Neuronal stem cell (in vitro differentiated cells): ENCODE results near the gene EFL1.

Experiments
- DNase-seq: peaks from one replicate; pipeline ENCODE4 v3.0.0-alpha.2; 2013; ENCODE audit warnings: low spot score
- H2AFZ ChIP-seq: one replicate; pipeline ENCODE4 v1.6.1; 2013; ENCODE audit warnings: mild to moderate bottlenecking, low read length, inconsistent platforms
- H2AK5ac ChIP-seq: 2 replicates; pipeline ENCODE4 v1.6.1; 2013; ENCODE audit warnings: low read depth, mild to moderate bottlenecking, inconsistent platforms, low read length, moderate library complexity, mixed read lengths
- H2BK120ac ChIP-seq: 2 replicates; pipeline ENCODE4 v1.6.1; 2013; ENCODE audit warnings: low read depth, mild to moderate bottlenecking, inconsistent platforms, low read length, moderate library complexity, mixed read lengths
- H2BK12ac ChIP-seq: one replicate; pipeline ENCODE4 v1.6.1; 2013; ENCODE audit warnings: low read length, inconsistent platforms
- H2BK15ac ChIP-seq: 2 replicates; pipeline ENCODE4 v1.6.1; 2013; ENCODE audit warnings: mild to moderate bottlenecking, low read length, inconsistent platforms, mixed read lengths
- H2BK5ac ChIP-seq: one replicate; pipeline ENCODE4 v1.6.1; 2013; ENCODE audit warnings: inconsistent platforms, mild to moderate bottlenecking, low read length, moderate library complexity
- H3K14ac ChIP-seq: one replicate; pipeline ENCODE4 v1.6.1; 2013; ENCODE audit warnings: low read length, inconsistent platforms
- H3K18ac ChIP-seq: 2 replicates; pipeline ENCODE4 v1.6.1; 2013; ENCODE audit warnings: low read length, inconsistent platforms
- H3K23ac ChIP-seq: 2 replicates; pipeline ENCODE4 v1.6.1; 2013; ENCODE audit warnings: low read depth, mild to moderate bottlenecking, mixed read lengths, low read length, inconsistent platforms; ENCODE audit not compliant: poor library complexity
- H3K27ac ChIP-seq: replicated peaks from 3 replicates; pipeline ENCODE4 v1.5.1; 2013; ENCODE audit warnings: low read length, inconsistent platforms
- H3K27me3 ChIP-seq, 3 experiments: 2 replicates each; pipeline ENCODE4 v1.6.1; 2013; ENCODE audit warnings: low read length in 3 of 3, mild to moderate bottlenecking in 2 of 3, inconsistent platforms in 1 of 3, low read depth in 1 of 3, mixed read lengths in 1 of 3, moderate library complexity in 1 of 3; ENCODE audit not compliant: control insufficient read depth in 3 of 3, insufficient read depth in 3 of 3
- H3K36me3 ChIP-seq, 2 donors: replicated peaks in 1 of 2; 2 replicates each; pipeline ENCODE4 v1.6.1; 2013; ENCODE audit warnings: low read length in 2 of 2; ENCODE audit not compliant: control insufficient read depth in 2 of 2, insufficient read depth in 2 of 2
- H3K4ac ChIP-seq: 2 replicates; pipeline ENCODE4 v1.6.1; 2013; ENCODE audit warnings: inconsistent platforms, mild to moderate bottlenecking, low read length, moderate library complexity
- H3K4me1 ChIP-seq, 2 donors: 1 replicate in 1 of 2; 2 replicates in 1 of 2; pipeline ENCODE4 v1.6.1; 2013; ENCODE audit warnings: low read length in 2 of 2, low read depth in 1 of 2; ENCODE audit not compliant: control insufficient read depth in 2 of 2, insufficient read depth in 1 of 2
- H3K4me2 ChIP-seq: one replicate; pipeline ENCODE4 v1.6.1; 2013; ENCODE audit warnings: mild to moderate bottlenecking, low read length, inconsistent platforms; ENCODE audit not compliant: insufficient read depth, poor library complexity, severe bottlenecking
- H3K4me3 ChIP-seq, 2 donors: 2 replicates each; pipeline ENCODE4 v1.5.1; 2013; ENCODE audit warnings: low read length in 2 of 2, mild to moderate bottlenecking in 2 of 2, inconsistent platforms in 1 of 2, moderate library complexity in 1 of 2
- H3K79me1 ChIP-seq: one replicate; pipeline ENCODE4 v1.6.1; 2013; ENCODE audit warnings: low read depth, mild to moderate bottlenecking, inconsistent platforms, low read length, moderate library complexity
- H3K9ac ChIP-seq: one replicate; pipeline ENCODE4 v1.6.1; 2013; ENCODE audit warnings: mild to moderate bottlenecking, low read depth, low read length, inconsistent platforms; ENCODE audit not compliant: poor library complexity
- H3K9me3 ChIP-seq, 2 donors: replicated peaks in 1 of 2; 2 replicates each; pipeline versions ENCODE3 to v1.6.1; 2013; ENCODE audit warnings: low read length in 2 of 2, mild to moderate bottlenecking in 2 of 2, inconsistent platforms in 1 of 2, low read depth in 1 of 2, mixed read lengths in 1 of 2, moderate library complexity in 1 of 2; ENCODE audit not compliant: control insufficient read depth in 2 of 2, insufficient read depth in 1 of 2
- H4K8ac ChIP-seq: one replicate; pipeline ENCODE4 v1.6.1; 2013; ENCODE audit warnings: low read depth, mild to moderate bottlenecking, inconsistent platforms, low read length, moderate library complexity
- H4K91ac ChIP-seq: one replicate; pipeline ENCODE4 v1.6.1; 2013; ENCODE audit warnings: low read length, low read depth, mild to moderate bottlenecking, inconsistent platforms; ENCODE audit not compliant: poor library complexity
- WGBS, 2 donors: extraction: QIAGEN DNeasy Blood & Tissue Kit; methylation state at CpG; one replicate each; pipeline ENCODE4 v1.1.7; 2013; ENCODE audit warnings: missing lambda C conversion rate in 2 of 2, mixed read lengths in 1 of 2; ENCODE audit not compliant: insufficient read length in 2 of 2, insufficient replicate concordance in 1 of 2; ENCODE audit errors: extremely low coverage in 2 of 2; 5-methylcytosine and 5-hydroxymethylcytosine counted together

EFL1 gene

DNA sequence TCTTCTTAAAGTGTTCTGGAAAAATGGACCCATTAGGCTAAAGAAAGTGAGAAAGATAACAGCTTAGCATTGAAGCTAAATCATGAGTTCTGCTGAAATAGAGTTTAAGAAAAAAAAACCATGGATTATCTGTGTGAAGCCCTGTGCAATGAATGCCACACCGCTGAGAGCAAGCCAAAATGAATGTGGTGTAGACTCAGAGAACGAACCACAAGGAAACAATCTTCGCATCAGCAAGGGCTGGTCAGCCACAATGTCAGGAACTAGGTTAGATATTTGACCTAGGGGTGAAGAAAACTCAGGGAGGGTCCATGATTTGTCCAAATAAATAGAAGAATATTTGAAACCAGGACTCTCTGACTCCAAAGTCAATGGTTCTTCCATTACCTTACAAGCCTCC lies 125.3 kb downstream of the EFL1 start:
- no peaks in the 10 kb centered on the region for H3K9me3 ChIP-seq
- no peak overlapping the region for H2BK5ac ChIP-seq
- DNase-seq, result no peak
- no peak overlapping the region for H2BK15ac ChIP-seq
- H3K23ac ChIP-seq, result no peak overlapping the region
- H3K36me3 ChIP-seq, result peaks cover 9 to 57% of the 10 kb centered on the region in 2 donors
- H2AFZ ChIP-seq, result no peak overlapping the region
- no CpG with 5 or more reads among the region's 3 CpGs for WGBS, 2 donors
- no peak overlapping the region for H2BK12ac ChIP-seq
- no peak overlapping the region for H3K14ac ChIP-seq
- no peaks in the 10 kb centered on the region for H3K79me1 ChIP-seq
- no peak overlapping the region for H3K18ac ChIP-seq
- no peak overlapping the region for H2BK120ac ChIP-seq
- no peak overlapping the region for H3K27ac ChIP-seq
- H4K91ac ChIP-seq, result no peak overlapping the region
- H3K4me1 ChIP-seq, result no peaks in the 10 kb centered on the region
- H3K4me3 ChIP-seq, result no peak overlapping the region
- no peak overlapping the region for H3K4ac ChIP-seq
- H3K4me2 ChIP-seq, result no peak overlapping the region
- no peak overlapping the region for H2AK5ac ChIP-seq
- H3K9ac ChIP-seq, result no peak overlapping the region
- H4K8ac ChIP-seq, result no peak overlapping the region
- H3K27me3 ChIP-seq, result no peaks in the 10 kb centered on the region

DNA sequence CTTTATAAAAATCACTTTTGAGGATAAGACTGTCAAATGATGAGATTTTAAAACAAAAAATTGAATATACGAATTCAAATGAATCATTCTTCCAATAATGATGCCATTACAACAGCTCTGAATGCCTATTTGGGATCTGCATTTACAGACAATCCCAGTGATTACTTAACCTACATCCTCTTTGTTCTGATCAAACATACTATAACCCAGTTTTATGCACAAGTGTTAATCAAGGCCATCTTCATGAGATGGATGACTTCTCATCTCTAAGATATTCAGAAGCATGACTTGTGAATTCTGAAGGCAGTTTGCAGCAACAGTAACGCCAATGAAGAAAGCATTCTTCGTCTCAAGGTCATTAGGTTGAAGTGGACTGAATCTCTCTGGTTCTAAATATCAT lies 126.4 kb downstream of the EFL1 start:
- H3K9me3 ChIP-seq, result no peaks in the 10 kb centered on the region
- DNase-seq, result no peak
- no peak overlapping the region for H3K9ac ChIP-seq

GRCh38 chr15:82135638-82136037 lies 126.9 kb downstream of the EFL1 start:
- Histone ChIP-seq H2BK15ac (no peak overlapping the region), H3K9me3 (no peaks in the 10 kb centered on the region), H3K9ac (no peak overlapping the region), H2AK5ac (no peak overlapping the region), H3K23ac (no peak overlapping the region), H3K4me1 (no peaks in the 10 kb centered on the region), H2BK12ac (no peak overlapping the region), H4K8ac (no peak overlapping the region), H3K4me2 (no peak overlapping the region), H4K91ac (no peak overlapping the region), H3K4ac (no peak overlapping the region), H3K36me3 (peaks cover 9 to 59% of the 10 kb centered on the region in 2 donors), H3K4me3 (no peak overlapping the region), H3K18ac (no peak overlapping the region), H3K14ac (no peak overlapping the region), H2AFZ (no peak overlapping the region), H2BK5ac (no peak overlapping the region), H3K27me3 (no peaks in the 10 kb centered on the region), H2BK120ac (no peak overlapping the region), H3K27ac (no peak overlapping the region), H3K79me1 (no peaks in the 10 kb centered on the region)
- WGBS, 2 donors, result no CpG with 5 or more reads among the region's 3 CpGs
- no peak for DNase-seq

More for the DNA sequence above, 126.4 kb downstream of the EFL1 start:
- no peak overlapping the region for H2BK120ac ChIP-seq
- no peak overlapping the region for H3K4me3 ChIP-seq
- no peaks in the 10 kb centered on the region for H3K79me1 ChIP-seq
- WGBS, 2 donors, result no CpG with 5 or more reads among the region's 3 CpGs
- no peak overlapping the region for H2AK5ac ChIP-seq
- H3K27me3 ChIP-seq, result no peaks in the 10 kb centered on the region
- no peak overlapping the region for H2AFZ ChIP-seq
- H3K36me3 ChIP-seq, result peaks cover 9 to 55% of the 10 kb centered on the region in 2 donors
- no peak overlapping the region for H3K4me2 ChIP-seq
- H3K27ac ChIP-seq, result no peak overlapping the region
- no peak overlapping the region for H3K18ac ChIP-seq
- no peak overlapping the region for H2BK12ac ChIP-seq
- H4K8ac ChIP-seq, result no peak overlapping the region
- no peak overlapping the region for H3K14ac ChIP-seq
- H4K91ac ChIP-seq, result no peak overlapping the region
- no peaks in the 10 kb centered on the region for H3K4me1 ChIP-seq
- no peak overlapping the region for H2BK15ac ChIP-seq
- no peak overlapping the region for H3K23ac ChIP-seq
- H2BK5ac ChIP-seq, result no peak overlapping the region
- H3K4ac ChIP-seq, result no peak overlapping the region

DNA sequence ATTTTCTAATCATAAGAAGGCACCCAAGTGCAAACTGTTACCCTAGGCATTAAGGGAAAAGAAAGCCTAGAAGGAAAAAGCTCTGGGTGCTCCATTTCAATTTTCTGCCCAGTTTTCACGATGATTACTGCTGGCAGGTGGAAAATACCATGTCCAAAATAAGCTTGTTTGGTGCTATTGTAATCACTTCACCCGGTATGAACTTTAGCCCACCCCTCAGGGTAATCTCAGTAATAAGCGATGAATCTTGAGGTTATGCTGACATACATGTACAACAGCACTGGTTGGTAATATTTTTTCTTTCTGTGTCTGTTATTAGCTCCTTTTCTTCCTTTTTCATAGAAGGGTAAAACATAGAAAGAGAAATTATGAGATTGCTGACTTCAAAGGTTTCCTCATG lies 128.1 kb downstream of the EFL1 start:
- no peak overlapping the region for H4K91ac ChIP-seq
- no peaks in the 10 kb centered on the region for H3K79me1 ChIP-seq
- no peak overlapping the region for H3K23ac ChIP-seq
- H3K14ac ChIP-seq, result no peak overlapping the region
- H3K9me3 ChIP-seq, result no peaks in the 10 kb centered on the region
- no peak overlapping the region for H2BK15ac ChIP-seq
- H3K4me2 ChIP-seq, result no peak overlapping the region
- no peak overlapping the region for H4K8ac ChIP-seq
- no peak overlapping the region for H2AK5ac ChIP-seq
- peaks cover 11 to 70% of the 10 kb centered on the region in 2 donors for H3K36me3 ChIP-seq
- H3K9ac ChIP-seq, result no peak overlapping the region
- H3K27me3 ChIP-seq, result no peaks in the 10 kb centered on the region
- no peak overlapping the region for H2AFZ ChIP-seq
- no CpG with 5 or more reads among the region's 3 CpGs for WGBS, 2 donors
- no peak overlapping the region for H3K18ac ChIP-seq
- H3K27ac ChIP-seq, result no peak overlapping the region
- no peaks in the 10 kb centered on the region for H3K4me1 ChIP-seq
- H2BK12ac ChIP-seq, result no peak overlapping the region
- no peak overlapping the region for H2BK5ac ChIP-seq
- no peak overlapping the region for H2BK120ac ChIP-seq
- H3K4ac ChIP-seq, result no peak overlapping the region
- DNase-seq, result no peak
- no peak overlapping the region for H3K4me3 ChIP-seq
